ENCODE measurements around the gene ITSN1.

ITSN1 gene

DNA sequence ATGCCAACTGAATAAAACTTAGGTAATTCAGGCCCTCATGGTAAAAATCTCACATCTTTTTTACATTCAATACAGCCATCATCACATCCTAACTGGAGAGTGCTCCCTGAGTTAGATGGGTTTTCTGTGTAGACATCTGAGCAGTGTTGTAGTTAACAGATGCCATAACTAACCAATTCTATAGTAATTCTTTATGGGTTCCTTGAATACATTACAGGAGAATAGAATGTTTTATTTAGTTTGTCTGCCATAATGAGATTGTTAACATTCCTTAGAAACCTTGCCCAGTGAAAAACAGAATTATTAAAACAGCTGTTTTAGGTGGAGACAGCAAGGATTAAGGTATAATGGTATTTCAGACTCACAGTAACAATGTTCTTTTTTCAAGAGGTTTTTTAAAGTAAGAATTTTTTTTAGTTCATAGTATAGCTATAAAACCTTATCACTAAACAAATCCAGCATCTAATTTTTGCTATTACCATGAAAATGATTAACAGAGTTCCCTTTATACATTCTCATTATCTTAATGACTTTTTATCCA, 178.0 kb downstream of the ITSN1 start:
- TF ChIP-seq, protein P1, sequence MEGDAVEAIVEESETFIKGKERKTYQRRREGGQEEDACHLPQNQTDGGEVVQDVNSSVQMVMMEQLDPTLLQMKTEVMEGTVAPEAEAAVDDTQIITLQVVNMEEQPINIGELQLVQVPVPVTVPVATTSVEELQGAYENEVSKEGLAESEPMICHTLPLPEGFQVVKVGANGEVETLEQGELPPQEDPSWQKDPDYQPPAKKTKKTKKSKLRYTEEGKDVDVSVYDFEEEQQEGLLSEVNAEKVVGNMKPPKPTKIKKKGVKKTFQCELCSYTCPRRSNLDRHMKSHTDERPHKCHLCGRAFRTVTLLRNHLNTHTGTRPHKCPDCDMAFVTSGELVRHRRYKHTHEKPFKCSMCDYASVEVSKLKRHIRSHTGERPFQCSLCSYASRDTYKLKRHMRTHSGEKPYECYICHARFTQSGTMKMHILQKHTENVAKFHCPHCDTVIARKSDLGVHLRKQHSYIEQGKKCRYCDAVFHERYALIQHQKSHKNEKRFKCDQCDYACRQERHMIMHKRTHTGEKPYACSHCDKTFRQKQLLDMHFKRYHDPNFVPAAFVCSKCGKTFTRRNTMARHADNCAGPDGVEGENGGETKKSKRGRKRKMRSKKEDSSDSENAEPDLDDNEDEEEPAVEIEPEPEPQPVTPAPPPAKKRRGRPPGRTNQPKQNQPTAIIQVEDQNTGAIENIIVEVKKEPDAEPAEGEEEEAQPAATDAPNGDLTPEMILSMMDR (IDR thresholded peaks at IDR 0.05) = no peak
- no peak for TF ChIP-seq ZFX (IDR thresholded peaks at IDR 0.05; ENCODE audit: borderline replicate concordance)
- no peak overlapping the region for H3K27ac ChIP-seq

DNA sequence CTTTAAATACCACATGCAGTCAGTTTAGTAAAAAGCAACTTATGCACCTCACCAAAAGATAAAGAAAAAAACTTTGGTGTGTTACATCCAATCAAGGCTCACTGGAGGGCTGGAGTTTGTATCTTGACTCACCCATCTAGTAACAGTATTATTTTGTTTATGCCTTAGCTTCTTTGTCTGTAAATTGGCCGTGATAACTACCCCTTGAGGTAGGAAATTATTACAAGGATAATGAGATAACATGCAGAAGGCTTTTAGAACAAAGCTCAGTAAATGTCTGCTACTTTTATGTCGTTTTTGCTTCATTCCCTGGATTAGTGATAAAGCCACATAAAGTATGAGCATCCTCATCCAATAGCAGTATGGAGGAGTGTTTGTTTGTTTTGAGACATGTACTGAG, 178.5 kb downstream of the ITSN1 start:
- TF ChIP-seq ZFX (IDR thresholded peaks at IDR 0.05; ENCODE audit: borderline replicate concordance) = no peak
- TF ChIP-seq, protein P1 (IDR thresholded peaks at IDR 0.05) = no peak
- H3K27ac ChIP-seq = no peak overlapping the region

- TF ChIP-seq, protein P1 (IDR thresholded peaks at IDR 0.05) = no peak
- no peak for TF ChIP-seq ZFX (IDR thresholded peaks at IDR 0.05; ENCODE audit: borderline replicate concordance)
- no peak overlapping the region for H3K27ac ChIP-seq
Measured at GRCh38 chr21:33821503-33822322, 179.4 kb downstream of the ITSN1 start.

DNA sequence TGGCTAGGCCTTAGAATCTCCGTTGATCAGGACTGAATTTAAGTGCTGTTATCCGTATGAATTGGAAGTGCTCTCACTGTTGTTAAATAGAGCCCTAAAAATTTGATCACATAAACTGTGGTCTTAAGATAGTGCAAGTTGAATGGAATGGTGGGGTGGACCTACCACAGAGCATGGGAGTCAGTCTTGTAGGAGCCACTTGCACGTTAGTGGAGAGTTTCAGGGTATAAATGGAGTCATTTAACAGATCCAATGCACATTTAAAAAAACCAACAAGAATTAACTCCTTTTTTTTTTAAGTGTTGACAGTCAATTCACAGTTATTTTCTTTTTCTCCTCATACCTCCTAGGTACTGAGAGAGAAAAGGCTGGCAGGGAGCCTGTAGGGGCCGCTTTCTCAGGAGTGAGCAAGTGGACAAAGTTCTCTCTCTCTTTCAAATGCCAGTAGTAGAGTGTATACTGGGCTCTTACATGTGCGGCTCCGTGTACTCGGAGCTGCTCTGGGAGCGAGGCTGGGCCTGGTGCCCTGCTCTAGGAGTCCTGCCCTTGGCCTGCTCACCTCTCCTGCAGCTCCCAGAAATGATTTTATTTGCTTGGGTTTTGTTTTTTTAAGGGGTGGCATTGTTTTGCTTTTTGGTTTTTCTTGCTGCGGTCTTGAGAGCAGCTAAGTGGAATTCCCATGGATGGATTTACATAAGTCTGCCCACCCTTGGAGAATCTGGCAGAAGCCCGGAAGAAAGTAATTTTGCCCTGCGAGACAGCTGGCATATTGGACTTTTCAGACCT, 182.0 kb downstream of the ITSN1 start:
- no peak for TF ChIP-seq ZFX (IDR thresholded peaks at IDR 0.05; ENCODE audit: borderline replicate concordance)
- TF ChIP-seq, protein P1 (IDR thresholded peaks at IDR 0.05) = no peak
- no peak overlapping the region for H3K27ac ChIP-seq

GRCh38 chr21:33825419-33825818, 183.1 kb downstream of the ITSN1 start:
- no peak for TF ChIP-seq ZFX (IDR thresholded peaks at IDR 0.05; ENCODE audit: borderline replicate concordance)
- TF ChIP-seq, protein P1 (IDR thresholded peaks at IDR 0.05) = no peak
- H3K27ac ChIP-seq = no peak overlapping the region

GRCh38 chr21:33825915-33826314, 183.6 kb downstream of the ITSN1 start:
- TF ChIP-seq, protein P1 (IDR thresholded peaks at IDR 0.05) = no peak
- TF ChIP-seq ZFX (IDR thresholded peaks at IDR 0.05; ENCODE audit: borderline replicate concordance) = no peak

More at GRCh38 chr21:33825915-33826314, 183.6 kb downstream of the ITSN1 start:
- no peak overlapping the region for H3K27ac ChIP-seq
